Osteocyte (in vitro differentiated cells): Measurements from ENCODE around the gene TSPAN33. TPM values are rescaled to one million over a fixed set of nuclear protein-coding genes. Genes with fewer than 3 reads are reported as not detected.

ENCODE experiments used
- DNase-seq: peaks from one replicate; pipeline ENCODE4 v3.0.0; 2021; ENCODE audit warnings: mixed read lengths; ENCODE audit not compliant: unreplicated experiment; ENCODE audit errors: extremely low spot score
- H3K27ac Mint-ChIP-seq: one replicate; pipeline ENCODE4 v1.8.0; 2021; ENCODE audit warnings: mild to moderate bottlenecking, mixed read lengths; ENCODE audit not compliant: unreplicated experiment
- H3K27me3 Mint-ChIP-seq: one replicate; pipeline ENCODE4 v1.8.0; 2021; ENCODE audit warnings: mixed read lengths; ENCODE audit not compliant: unreplicated experiment
- H3K36me3 Mint-ChIP-seq: one replicate; pipeline ENCODE4 v1.8.0; 2021; ENCODE audit warnings: mixed read lengths; ENCODE audit not compliant: unreplicated experiment
- H3K4me1 Mint-ChIP-seq: one replicate; pipeline ENCODE4 v1.8.0; 2021; ENCODE audit warnings: mixed read lengths; ENCODE audit not compliant: unreplicated experiment
- H3K4me3 Mint-ChIP-seq: one replicate; pipeline ENCODE4 v1.8.0; 2021; ENCODE audit warnings: mild to moderate bottlenecking, moderate library complexity, mixed read lengths; ENCODE audit not compliant: unreplicated experiment
- H3K9me3 Mint-ChIP-seq: one replicate; pipeline ENCODE4 v1.8.0; 2021; ENCODE audit warnings: mixed read lengths; ENCODE audit not compliant: unreplicated experiment
- CTCF ChIP-seq: fragments of 200-600 bp; sonication (generic); IDR thresholded peaks from 2 replicates; pipeline ENCODE4 v1.5.0; 2021; ENCODE audit warnings: antibody characterized with exemption, mild to moderate bottlenecking, moderate library complexity
- total RNA-seq: library from RNA; stranded (reverse); gene quantifications from 2 replicates; pipeline ENCODE4 v1.2.1, GENCODE V29; 2021

The TSPAN33 gene
- total RNA-seq, 1 donor from 2014 or later = 1.2 TPM

- no peaks in the 10 kb centered on the region for H3K9me3 Mint-ChIP-seq
- H3K27ac Mint-ChIP-seq = no peak overlapping the region
- DNase-seq = no peak
- peak overlapping the region; percentile 26 for H3K4me3 Mint-ChIP-seq
- peaks cover 3% of the 10 kb centered on the region for H3K36me3 Mint-ChIP-seq
- TF ChIP-seq CTCF = no peak
- peaks cover 86% of the 10 kb centered on the region for H3K27me3 Mint-ChIP-seq
- peaks cover 8% of the 10 kb centered on the region for H3K4me1 Mint-ChIP-seq
Observed at GRCh38 chr7:129146237-129146979, 1.9 kb downstream of the TSPAN33 start.

- peaks cover 8% of the 10 kb centered on the region for H3K4me1 Mint-ChIP-seq
- TF ChIP-seq CTCF = no peak
- H3K4me3 Mint-ChIP-seq = no peak overlapping the region
- peaks cover 3% of the 10 kb centered on the region for H3K36me3 Mint-ChIP-seq
- H3K27me3 Mint-ChIP-seq = peaks cover 84% of the 10 kb centered on the region
- H3K27ac Mint-ChIP-seq = no peak overlapping the region
- no peaks in the 10 kb centered on the region for H3K9me3 Mint-ChIP-seq
- no peak for DNase-seq
Observed at GRCh38 chr7:129147731-129148130, 3.2 kb downstream of the TSPAN33 start.

GRCh38 chr7:129149511-129149910, 5.0 kb downstream of the TSPAN33 start:
- H3K27me3 Mint-ChIP-seq = peaks cover 81% of the 10 kb centered on the region
- H3K36me3 Mint-ChIP-seq = peaks cover 3% of the 10 kb centered on the region
- TF ChIP-seq CTCF = no peak
- no peak overlapping the region for H3K27ac Mint-ChIP-seq
- peaks cover 2% of the 10 kb centered on the region for H3K4me1 Mint-ChIP-seq
- H3K4me3 Mint-ChIP-seq = no peak overlapping the region
- H3K9me3 Mint-ChIP-seq = no peaks in the 10 kb centered on the region
- DNase-seq = no peak

GRCh38 chr7:129150199-129150996, 5.9 kb downstream of the TSPAN33 start:
- peaks cover 3% of the 10 kb centered on the region for H3K36me3 Mint-ChIP-seq
- peaks cover 84% of the 10 kb centered on the region for H3K27me3 Mint-ChIP-seq
- H3K4me1 Mint-ChIP-seq = peaks cover 2% of the 10 kb centered on the region
- no peaks in the 10 kb centered on the region for H3K9me3 Mint-ChIP-seq
- H3K4me3 Mint-ChIP-seq = no peak overlapping the region
- no peak overlapping the region for H3K27ac Mint-ChIP-seq
- no peak for DNase-seq
- no peak for TF ChIP-seq CTCF

GRCh38 chr7:129157651-129158050, 13.1 kb downstream of the TSPAN33 start:
- Mint-ChIP-seq H3K36me3 (no peaks in the 10 kb centered on the region), H3K4me3 (no peak overlapping the region), H3K4me1 (no peaks in the 10 kb centered on the region), H3K9me3 (no peaks in the 10 kb centered on the region), H3K27me3 (peaks cover 55% of the 10 kb centered on the region), H3K27ac (no peak overlapping the region)
- no peak for TF ChIP-seq CTCF
- DNase-seq = no peak
